K562 (cell line): ENCODE data around the gene AREL1. TPM values are rescaled to one million over a fixed set of nuclear protein-coding genes. Genes with fewer than 3 reads are reported as not detected.

Source experiments
- ATAC-seq: fragments of 200-7000 bp; cut with Tn5 transposase; 3 replicates; pipeline ENCODE4 v1.9.1; 2020; ENCODE audit warnings: moderate library complexity
- BruUV-seq: library from RNA; stranded (reverse); fragments of 400-500 nt; replicated peaks from 2 replicates; lab custom pipeline; 2021; lab: Mats Ljungman, UMichigan
- CTCF ChIA-PET: fragments of 300-600 bp; formaldehyde crosslinking; extraction: SDS; loops from one replicate; lab custom pipeline; 2021; ENCODE audit warnings: low intra/inter-chr PET ratio; lab: Yijun Ruan, JAX
- POLR2A ChIA-PET: fragments of 300-600, 350-650 bp; sonication (Branson Sonifier 250); formaldehyde crosslinking; extraction: SDS; loops from one replicate; lab custom pipeline; 2021; ENCODE audit warnings: antibody characterized with exemption, inconsistent platforms; lab: Yijun Ruan, JAX
- DNase-seq, 4 experiments: peaks; one replicate each; pipeline versions ENCODE4 v3.0.0 to v3.0.0-alpha.2; 2011 to 2018; ENCODE audit warnings: low spot score in 3 of 4, mixed read lengths in 3 of 4; ENCODE audit errors: extremely low read depth in 1 of 4
- FAIRE-seq: peaks from 2 replicates; lab custom pipeline; 2011; peaks lifted over from hg19 to GRCh38; lab: Jason Lieb, UNC
- H2AFZ ChIP-seq: 2 replicates; pipeline ENCODE4 v1.6.0; 2011; ENCODE audit warnings: low read depth, low read length, control low read depth, inconsistent platforms
- H3K27ac ChIP-seq: fragments of 200-600 bp; 3 replicates; pipeline ENCODE4 v1.8.0; 2011; ENCODE audit warnings: low read depth, mild to moderate bottlenecking, control low read depth, inconsistent platforms, low read length, moderate library complexity, mixed read lengths; ENCODE audit errors: extremely low read depth
- H3K27me3 ChIP-seq, 2 experiments: fragments of 300-600 bp in 1 of 2; 2 replicates in 1 of 2; 3 replicates in 1 of 2; pipeline versions ENCODE4 v1.6.0 to v1.8.0; 2011; ENCODE audit warnings: inconsistent platforms in 2 of 2, low read length in 2 of 2, mild to moderate bottlenecking in 1 of 2, mixed read lengths in 1 of 2, moderate library complexity in 1 of 2; ENCODE audit not compliant: control insufficient read depth in 2 of 2, insufficient read depth in 2 of 2
- H3K36me3 ChIP-seq: fragments of 300-600 bp; 3 replicates; pipeline ENCODE4 v1.8.0; 2011; ENCODE audit warnings: mild to moderate bottlenecking, low read length, inconsistent platforms; ENCODE audit not compliant: control insufficient read depth, insufficient read depth
- H3K4me1 ChIP-seq, 2 experiments: fragments of 200-600 bp in 1 of 2; replicated peaks in 1 of 2; 2 replicates in 1 of 2; 3 replicates in 1 of 2; pipeline versions ENCODE4 v1.5.1 to v1.8.0; 2011; ENCODE audit warnings: inconsistent platforms in 2 of 2, low read length in 2 of 2, mild to moderate bottlenecking in 1 of 2, mixed read lengths in 1 of 2, moderate library complexity in 1 of 2; ENCODE audit not compliant: control insufficient read depth in 2 of 2, insufficient read depth in 2 of 2
- H3K4me2 ChIP-seq: 2 replicates; pipeline ENCODE4 v1.6.1; 2011; ENCODE audit warnings: low read length, control low read depth, inconsistent platforms, mixed read lengths; ENCODE audit not compliant: insufficient read depth
- H3K4me3 ChIP-seq: fragments of 200-600 bp; sonication (generic), shearing (Covaris generic); 2 replicates; pipeline ENCODE4 v1.5.1; 2016; ENCODE audit warnings: control low read depth, inconsistent platforms
- H3K79me2 ChIP-seq: fragments of 200-600 bp; 3 replicates; pipeline ENCODE4 v1.8.0; 2011; ENCODE audit warnings: low read length, inconsistent platforms; ENCODE audit not compliant: control insufficient read depth, insufficient read depth
- H3K9ac ChIP-seq, 2 experiments: 2 replicates each; pipeline versions ENCODE4 v1.6.0 to v1.6.1; 2011; ENCODE audit warnings: low read depth in 2 of 2, low read length in 2 of 2, control low read depth in 1 of 2, inconsistent platforms in 1 of 2, mild to moderate bottlenecking in 1 of 2, mixed read lengths in 1 of 2; ENCODE audit not compliant: insufficient read depth in 1 of 2
- H3K9me1 ChIP-seq: one replicate; pipeline ENCODE4 v1.6.0; 2011; ENCODE audit warnings: inconsistent platforms, mild to moderate bottlenecking, low read length, moderate library complexity; ENCODE audit not compliant: control insufficient read depth, insufficient read depth
- H3K9me3 ChIP-seq: replicated peaks from 2 replicates; pipeline ENCODE4 v1.5.1; 2011; ENCODE audit warnings: low read depth, low read length, inconsistent platforms; ENCODE audit not compliant: control insufficient read depth, insufficient read depth
- H4K20me1 ChIP-seq: replicated peaks from 2 replicates; pipeline ENCODE4 v1.6.1; 2011; ENCODE audit warnings: low read length, inconsistent platforms, mixed read lengths; ENCODE audit not compliant: control insufficient read depth, insufficient read depth
- CHCHD3 ChIP-seq: fragments of 250-450 bp; sonication (Bioruptor Pico); IDR thresholded peaks from 2 replicates; pipeline ENCODE4 v2.1.2; 2022; ENCODE audit warnings: mild to moderate bottlenecking
- HIVEP1 ChIP-seq: fragments of 250-450 bp; sonication (Bioruptor Pico); IDR thresholded peaks from 2 replicates; pipeline ENCODE4 v1.4.0; 2020; ENCODE audit warnings: mild to moderate bottlenecking
- HLTF ChIP-seq: fragments of 450-650 bp; IDR thresholded peaks from 2 replicates; pipeline ENCODE4 v1.6.1; 2016
- HNRNPK ChIP-seq: fragments of 200-400 bp; formaldehyde crosslinking; IDR thresholded peaks from one replicate; pipeline ENCODE4 v1.6.1; 2018; ENCODE audit warnings: mild to moderate bottlenecking, low read depth, low read length; ENCODE audit not compliant: poor library complexity, severe bottlenecking
- PRDM10 ChIP-seq: fragments of 450-650 bp; IDR thresholded peaks from 2 replicates; pipeline ENCODE4 v1.6.1; 2018; ENCODE audit not compliant: partially characterized antibody
- RAD51 ChIP-seq: fragments of 450-650 bp; IDR thresholded peaks from 2 replicates; pipeline ENCODE4 v1.7.1; 2016; ENCODE audit warnings: low read depth, mild to moderate bottlenecking, borderline replicate concordance
- TBL1XR1 ChIP-seq, 2 experiments: IDR thresholded peaks; 2 replicates each; pipeline ENCODE4 v1.6.1; 2012; ENCODE audit warnings: improper control_type of control experiment in 2 of 2, low read length in 2 of 2, mild to moderate bottlenecking in 1 of 2
- WGBS: fragments of 100-300 bp; shearing (Covaris generic); methylation state at CpG from one replicate; pipeline ENCODE4 v1.1.6; 2016; ENCODE audit warnings: low coverage, mixed read lengths; ENCODE audit not compliant: insufficient coverage; ENCODE audit errors: missing lambda C conversion rate; 5-methylcytosine and 5-hydroxymethylcytosine counted together
- in situ Hi-C: fragments of 300-500 bp; cut with MboI; formaldehyde crosslinking; loops from 4 replicates; pipeline ENCODE4 v1.15.0; 2018; ENCODE audit warnings: inconsistent platforms, mixed read lengths
- intact Hi-C: fragments of 100-400 bp; cut with micrococcal nuclease; formaldehyde crosslinking; loops from 2 replicates; pipeline ENCODE4 v1.14.2; 2022
- polyA plus RNA-seq, 8 experiments: library from polyadenylated mRNA; depleted of rRNA in 4 of 8; stranded (reverse) in 5 of 8; unstranded in 3 of 8; fragments of >200 nt; fragmentation: Nextera tagmentation in 2 of 8; fragmentation: Illumina TruSeq in 1 of 8; extraction: Ambion mirVana in 2 of 8; extraction: Trizol in 1 of 8; gene quantifications; 2 replicates each; pipeline versions ENCODE4 v1.2.1 to v1.2.3, GENCODE V29; 2011 to 2014; ENCODE audit warnings: inconsistent platforms in 1 of 8, missing spikeins in 1 of 8
- total RNA-seq, 7 experiments: library from RNA; depleted of rRNA in 6 of 7; stranded (reverse); fragments of >200 nt in 6 of 7; fragmentation: Illumina TruSeq in 2 of 7; extraction: Trizol in 2 of 7; gene quantifications; 2 replicates each; pipeline versions ENCODE4 v1.2.1 to v1.2.3, GENCODE V29; 2011 to 2021; ENCODE audit warnings: low replicate concordance in 1 of 7

The AREL1 gene
- total and polyA plus RNA-seq, 9 of the 15 experiments (the other 6 are each of a cell fraction or from before 2014, with no cell fraction given), result 6.0 to 24.8 (median 16.6) TPM

- no peak for ATAC-seq
These were observed 77.0 kb downstream of the AREL1 start for GRCh38 chr14:74635847-74636246.

More at GRCh38 chr14:74635847-74636246, 77.0 kb downstream of the AREL1 start:
- no peak for DNase-seq
- no peak overlapping the region for H3K27ac ChIP-seq
- 0% methylated on average over 3 of the region's 3 CpGs for WGBS
- H3K4me1 ChIP-seq, result no peaks in the 10 kb centered on the region
- no peaks in the 10 kb centered on the region for H3K36me3 ChIP-seq
- H3K4me3 ChIP-seq, result no peak overlapping the region
- no TSS peak for BruUV-seq
- FAIRE-seq, result no peak
- H3K4me2 ChIP-seq, result no peak overlapping the region
- H3K9me1 ChIP-seq, result no peaks in the 10 kb centered on the region
- CTCF ChIA-PET, result no interaction called here
- no peaks in the 10 kb centered on the region for H4K20me1 ChIP-seq
- peaks cover 10 to 34% of the 10 kb centered on the region in 2 experiments; a peak in 4 of 5 replicates for H3K27me3 ChIP-seq
- in situ Hi-C loops (no loop called here), intact Hi-C loops (no loop called here)
- no peaks in the 10 kb centered on the region for H3K9me3 ChIP-seq
- H2AFZ ChIP-seq, result no peak overlapping the region
- POLR2A ChIA-PET, result no interaction called here
- no peaks in the 10 kb centered on the region for H3K79me2 ChIP-seq
- H3K9ac ChIP-seq, result no peak overlapping the region
- TF ChIP-seq PRDM10 (no peak), HLTF (no peak), HNRNPK (no peak), HIVEP1 (CRISPR knock-in tag) (no peak), CHCHD3 (CRISPR knock-in tag) (no peak), RAD51 (no peak), TBL1XR1 (IDR thresholded peaks at IDR 0.05; ENCODE audit: low read length in 2 of 2) (no peak)
